ENCODE results near the gene NEK11. TPM values are rescaled to one million over a fixed set of nuclear protein-coding genes. Genes with fewer than 3 reads are reported as not detected.

NEK11 gene
- total RNA-seq, 2 experiments from 2014 or later, result 1.6 to 4.2 TPM

- no peak overlapping the region for H3K4me3 ChIP-seq (ENCODE audit: low read length)
- H3K27me3 ChIP-seq (ENCODE audit: control insufficient read depth in 1 of 2, insufficient read depth in 2 of 2, low read length in 2 of 2), result no peaks in the 10 kb centered on the region
- H3K4me1 Mint-ChIP-seq (ENCODE audit: low read depth), result no peaks in the 10 kb centered on the region
- H3K4me3 Mint-ChIP-seq, result no peak overlapping the region
- no peaks in the 10 kb centered on the region for H3K4me1 ChIP-seq (ENCODE audit: insufficient read depth, low read length)
- H3K27ac Mint-ChIP-seq, result no peak overlapping the region
- DNase-seq, result no peak
- no peaks in the 10 kb centered on the region for H3K36me3 ChIP-seq (ENCODE audit: insufficient read depth, low read length)
- H3K27ac ChIP-seq (ENCODE audit: low read depth in 1 of 2, low read length in 2 of 2), result no peak overlapping the region
- CTCF ChIA-PET, result no interaction called here
- TF ChIP-seq, protein P1, sequence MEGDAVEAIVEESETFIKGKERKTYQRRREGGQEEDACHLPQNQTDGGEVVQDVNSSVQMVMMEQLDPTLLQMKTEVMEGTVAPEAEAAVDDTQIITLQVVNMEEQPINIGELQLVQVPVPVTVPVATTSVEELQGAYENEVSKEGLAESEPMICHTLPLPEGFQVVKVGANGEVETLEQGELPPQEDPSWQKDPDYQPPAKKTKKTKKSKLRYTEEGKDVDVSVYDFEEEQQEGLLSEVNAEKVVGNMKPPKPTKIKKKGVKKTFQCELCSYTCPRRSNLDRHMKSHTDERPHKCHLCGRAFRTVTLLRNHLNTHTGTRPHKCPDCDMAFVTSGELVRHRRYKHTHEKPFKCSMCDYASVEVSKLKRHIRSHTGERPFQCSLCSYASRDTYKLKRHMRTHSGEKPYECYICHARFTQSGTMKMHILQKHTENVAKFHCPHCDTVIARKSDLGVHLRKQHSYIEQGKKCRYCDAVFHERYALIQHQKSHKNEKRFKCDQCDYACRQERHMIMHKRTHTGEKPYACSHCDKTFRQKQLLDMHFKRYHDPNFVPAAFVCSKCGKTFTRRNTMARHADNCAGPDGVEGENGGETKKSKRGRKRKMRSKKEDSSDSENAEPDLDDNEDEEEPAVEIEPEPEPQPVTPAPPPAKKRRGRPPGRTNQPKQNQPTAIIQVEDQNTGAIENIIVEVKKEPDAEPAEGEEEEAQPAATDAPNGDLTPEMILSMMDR (IDR thresholded peaks at IDR 0.05), result no peak
- no peaks in the 10 kb centered on the region for H3K9me3 Mint-ChIP-seq
- intact Hi-C loops (cut with DNase I, micrococcal nuclease), result no loop called here
- no peaks in the 10 kb centered on the region for H3K27me3 Mint-ChIP-seq
- no peaks in the 10 kb centered on the region for H3K9me3 ChIP-seq (ENCODE audit: control insufficient read depth in 1 of 2, insufficient read depth in 1 of 2, low read length in 2 of 2)
- H3K36me3 Mint-ChIP-seq (ENCODE audit: low read depth), result no peaks in the 10 kb centered on the region
- POLR2A ChIA-PET, result no interaction called here
- no peak for ATAC-seq (ENCODE audit: poor library complexity)
Observed at GRCh38 chr3:131162516-131162915, 135.8 kb downstream of the NEK11 start.

DNA sequence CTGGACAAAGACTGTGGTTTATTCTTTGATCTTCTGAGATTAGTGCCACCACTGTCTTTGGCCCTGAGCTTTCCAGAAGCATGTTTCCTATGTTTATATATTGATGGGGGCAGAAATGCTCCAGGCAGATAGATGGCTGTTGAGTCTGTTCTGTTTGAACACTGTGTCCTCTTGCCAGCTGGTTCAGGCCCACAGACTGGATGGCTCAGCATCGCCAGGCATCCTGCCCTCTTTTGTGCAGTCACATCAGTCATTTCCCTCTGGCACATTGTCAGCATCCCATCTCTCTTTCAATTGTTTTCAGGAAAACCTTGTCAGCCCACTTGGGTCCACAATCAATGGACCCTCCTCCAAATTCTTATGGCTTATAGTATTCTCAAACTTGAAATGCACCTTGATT, 141.2 kb downstream of the NEK11 start:
- no peak overlapping the region for H3K4me3 ChIP-seq (ENCODE audit: low read length)
- H3K27ac ChIP-seq (ENCODE audit: low read depth in 1 of 2, low read length in 2 of 2), result no peak overlapping the region
- intact Hi-C loops (cut with DNase I, micrococcal nuclease), result no loop called here
- H3K9me3 Mint-ChIP-seq, result no peaks in the 10 kb centered on the region
- no peaks in the 10 kb centered on the region for H3K27me3 Mint-ChIP-seq
- no peak for DNase-seq
- H3K4me1 ChIP-seq (ENCODE audit: insufficient read depth, low read length), result no peaks in the 10 kb centered on the region
- no peak for ATAC-seq (ENCODE audit: poor library complexity)
- no peaks in the 10 kb centered on the region for H3K9me3 ChIP-seq (ENCODE audit: control insufficient read depth in 1 of 2, insufficient read depth in 1 of 2, low read length in 2 of 2)
- no peaks in the 10 kb centered on the region for H3K36me3 ChIP-seq (ENCODE audit: insufficient read depth, low read length)
- TF ChIP-seq, protein P1 (IDR thresholded peaks at IDR 0.05), result no peak
- CTCF ChIA-PET, result no interaction called here
- no peak overlapping the region for H3K27ac Mint-ChIP-seq
- no peak overlapping the region for H3K4me3 Mint-ChIP-seq
- H3K4me1 Mint-ChIP-seq (ENCODE audit: low read depth), result no peaks in the 10 kb centered on the region
- POLR2A ChIA-PET, result no interaction called here
- H3K36me3 Mint-ChIP-seq (ENCODE audit: low read depth), result no peaks in the 10 kb centered on the region
- H3K27me3 ChIP-seq (ENCODE audit: control insufficient read depth in 1 of 2, insufficient read depth in 2 of 2, low read length in 2 of 2), result no peaks in the 10 kb centered on the region

DNA sequence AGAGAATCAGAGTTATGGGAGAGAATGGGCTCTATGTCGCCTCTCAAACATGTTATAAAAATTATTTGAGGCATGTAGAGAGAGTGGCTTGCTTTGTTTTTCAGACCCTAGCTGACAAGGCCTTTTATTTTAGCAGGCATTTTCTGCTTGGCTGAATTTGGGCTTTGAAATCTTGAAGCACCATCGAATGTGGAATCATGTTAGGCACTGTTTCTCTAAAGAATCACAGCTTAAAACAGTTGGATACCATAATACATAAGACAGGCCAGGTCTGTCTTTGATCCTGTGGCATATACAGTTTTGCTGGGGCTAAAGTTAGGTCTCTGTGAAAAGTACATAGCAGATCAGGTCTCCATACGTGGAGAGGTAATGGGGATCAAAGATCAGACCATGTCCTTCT, 142.7 kb downstream of the NEK11 start:
- Mint-ChIP-seq H3K36me3 (ENCODE audit: low read depth) (no peaks in the 10 kb centered on the region), H3K27ac (no peak overlapping the region), H3K9me3 (no peaks in the 10 kb centered on the region), H3K27me3 (no peaks in the 10 kb centered on the region), H3K4me1 (ENCODE audit: low read depth) (peaks cover under 1% of the 10 kb centered on the region), H3K4me3 (no peak overlapping the region)
- TF ChIP-seq, protein P1 (IDR thresholded peaks at IDR 0.05), result no peak
- no peak for DNase-seq
- ChIA-PET POLR2A (no interaction called here), CTCF (no interaction called here)
- Histone ChIP-seq H3K9me3 (ENCODE audit: control insufficient read depth in 1 of 2, insufficient read depth in 1 of 2, low read length in 2 of 2) (no peaks in the 10 kb centered on the region), H3K27me3 (ENCODE audit: control insufficient read depth in 1 of 2, insufficient read depth in 2 of 2, low read length in 2 of 2) (no peaks in the 10 kb centered on the region), H3K4me3 (ENCODE audit: low read length) (no peak overlapping the region), H3K36me3 (ENCODE audit: insufficient read depth, low read length) (no peaks in the 10 kb centered on the region), H3K27ac (ENCODE audit: low read depth in 1 of 2, low read length in 2 of 2) (no peak overlapping the region), H3K4me1 (ENCODE audit: insufficient read depth, low read length) (no peaks in the 10 kb centered on the region)
- intact Hi-C loops (cut with DNase I, micrococcal nuclease), result no loop called here
- ATAC-seq (ENCODE audit: poor library complexity), result no peak

Measured in CD4-positive, alpha-beta T cell (primary cell).